Panc1 (cell line): ENCODE data around the gene ZBTB47. TPM values are rescaled to one million over a fixed set of nuclear protein-coding genes. Genes with fewer than 3 reads are reported as not detected.

Experiments used
- ATAC-seq: fragments of 200-7000 bp; cut with Tn5 transposase; 2 replicates; pipeline ENCODE4 v1.9.1; 2020; ENCODE audit warnings: mild to moderate bottlenecking, moderate library complexity
- BruUV-seq: library from RNA; stranded (reverse); fragments of 400-500 nt; replicated peaks from 2 replicates; lab custom pipeline; 2021; lab: Mats Ljungman, UMichigan
- CTCF ChIA-PET: fragments of 300-600 bp; sonication (Branson Sonifier 250); formaldehyde crosslinking; loops from one replicate; lab custom pipeline; 2022; ENCODE audit warnings: antibody characterized with exemption; lab: Charles Lee
- POLR2A ChIA-PET: fragments of 300-600 bp; sonication (Branson Sonifier 250); formaldehyde crosslinking; loops from one replicate; lab custom pipeline; 2022; ENCODE audit warnings: antibody characterized with exemption; lab: Charles Lee
- DNase-seq: peaks from one replicate; pipeline ENCODE4 v3.0.0-alpha.2; 2010; ENCODE audit warnings: low read depth, low spot score
- H3K27ac ChIP-seq: 2 replicates; pipeline ENCODE4 v1.5.1; 2011; ENCODE audit warnings: mild to moderate bottlenecking, low read length, inconsistent platforms
- H3K27me3 ChIP-seq: fragments of 200-500 bp; sonication (Bioruptor generic); 2 replicates; pipeline ENCODE4 v1.6.0; 2014; ENCODE audit warnings: low read length, inconsistent platforms; ENCODE audit not compliant: control insufficient read depth, insufficient read depth
- H3K36me3 ChIP-seq: fragments of 200-500 bp; sonication (Bioruptor generic); 2 replicates; pipeline ENCODE4 v1.5.1; 2014; ENCODE audit warnings: inconsistent platforms, mild to moderate bottlenecking, low read length, moderate library complexity; ENCODE audit not compliant: control insufficient read depth, insufficient read depth
- H3K4me1 ChIP-seq: 2 replicates; pipeline ENCODE4 v1.5.1; 2011; ENCODE audit warnings: inconsistent platforms, mild to moderate bottlenecking, low read length, moderate library complexity; ENCODE audit not compliant: control insufficient read depth, insufficient read depth
- H3K4me3 ChIP-seq, 2 experiments: 2 replicates each; pipeline ENCODE4 v1.5.1; 2011 to 2012; ENCODE audit warnings: low read depth in 2 of 2, low read length in 2 of 2, mild to moderate bottlenecking in 2 of 2, inconsistent platforms in 1 of 2, moderate library complexity in 1 of 2
- H3K9me3 ChIP-seq: fragments of 200-500 bp; sonication (Bioruptor generic); 2 replicates; pipeline ENCODE4 v1.5.1; 2014; ENCODE audit warnings: low read depth, mild to moderate bottlenecking, inconsistent platforms, low read length, moderate library complexity; ENCODE audit not compliant: control insufficient read depth, insufficient read depth
- POLR2AphosphoS5 ChIP-seq: IDR thresholded peaks from 2 replicates; pipeline ENCODE4 v1.6.1; 2012; ENCODE audit warnings: mild to moderate bottlenecking, low read depth, low read length, moderate library complexity
- SIN3A ChIP-seq: IDR thresholded peaks from 2 replicates; pipeline ENCODE4 v1.6.1; 2012; ENCODE audit warnings: low read depth, mild to moderate bottlenecking, low read length, moderate library complexity, borderline replicate concordance; ENCODE audit not compliant: insufficient read depth
- TCF7L2 ChIP-seq: IDR thresholded peaks from 2 replicates; pipeline ENCODE4 v1.6.1; 2011; ENCODE audit warnings: mild to moderate bottlenecking, low read depth, low read length, inconsistent platforms
- in situ Hi-C: cut with HindIII; loops from 2 replicates; pipeline ENCODE4 v1.10.0; 2016; ENCODE audit warnings: low sequenced_read_pairs, low pct_unique_long_range_greater_than_20kb
- intact Hi-C: fragments of 100-400 bp; cut with micrococcal nuclease; formaldehyde crosslinking; loops from one replicate; pipeline ENCODE4 v1.10.0; 2022; ENCODE audit not compliant: unreplicated experiment
- total RNA-seq: library from RNA; stranded (reverse); gene quantifications from one replicate; pipeline ENCODE4 v1.2.1, GENCODE V29; 2021; ENCODE audit not compliant: unreplicated experiment
- TF ChIP-seq, protein P1 (sequence below): fragments of 450-650 bp; IDR thresholded peaks from 2 replicates; pipeline ENCODE4 v1.5.1; 2017; ENCODE audit warnings: mild to moderate bottlenecking
- TF ChIP-seq, protein P2 (sequence below), 2 experiments: IDR thresholded peaks; 2 replicates each; pipeline ENCODE4 v1.6.1; 2011 to 2012; ENCODE audit warnings: low read depth in 2 of 2, control low read depth in 1 of 2, low read length in 1 of 2, mild to moderate bottlenecking in 1 of 2, moderate library complexity in 1 of 2; ENCODE audit not compliant: insufficient read depth in 1 of 2

ZBTB47 gene
- total RNA-seq, 1 experiment from 2014 or later = 3.6 TPM

DNA sequence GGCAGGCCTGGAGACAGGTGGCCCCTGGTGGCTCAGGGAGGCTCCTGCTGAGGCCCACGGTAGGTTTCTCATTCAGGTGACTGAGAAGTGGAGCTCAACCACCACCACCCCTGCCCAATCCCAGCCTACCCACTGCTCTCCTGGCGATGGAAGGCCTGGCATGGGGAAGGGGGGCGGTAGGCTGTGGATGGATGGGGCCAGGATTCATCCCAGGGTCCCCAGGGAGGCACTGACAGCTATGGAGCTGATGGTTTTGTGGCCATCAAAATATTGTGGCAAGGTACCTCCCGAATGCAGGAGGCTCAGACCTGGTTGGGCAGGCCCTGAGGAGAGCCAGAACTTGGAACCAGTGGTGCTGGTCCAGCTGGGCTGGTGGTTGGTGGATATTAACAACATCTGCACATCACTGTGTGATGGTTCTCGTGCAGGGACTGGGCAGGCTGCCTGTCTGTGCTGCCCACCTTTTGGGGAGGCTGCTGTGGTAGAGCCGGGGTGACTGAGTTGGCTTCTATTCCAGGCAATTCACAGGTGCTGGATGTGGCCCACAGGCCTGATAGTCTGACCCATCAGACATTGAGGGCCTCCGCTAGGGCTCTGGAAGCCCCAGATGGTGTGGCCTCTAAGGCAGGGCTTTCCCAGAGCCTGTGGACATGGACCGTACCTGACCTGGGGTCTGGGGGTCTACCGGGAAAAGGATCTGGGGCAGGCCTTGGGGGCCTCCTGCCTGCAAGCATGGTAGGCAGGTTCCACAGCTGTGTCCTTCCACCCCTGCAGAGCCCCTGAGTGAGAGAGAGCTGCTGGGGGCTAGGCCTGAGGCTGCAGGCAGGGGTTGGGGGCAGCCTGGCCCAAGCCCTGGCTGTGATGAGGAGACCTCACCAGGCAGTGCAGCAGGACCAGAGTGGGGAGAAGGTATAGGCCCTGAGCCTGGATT is 3.4 kb downstream of the ZBTB47 start:
- Histone ChIP-seq H3K36me3 (no peaks in the 10 kb centered on the region), H3K27me3 (no peaks in the 10 kb centered on the region), H3K27ac (no peak overlapping the region), H3K9me3 (no peaks in the 10 kb centered on the region), H3K4me1 (peaks cover 11% of the 10 kb centered on the region), H3K4me3 (no peak overlapping the region)
- ChIA-PET POLR2A (no interaction called here), CTCF (no interaction called here)
- in situ Hi-C loops (no loop called here), intact Hi-C loops (no loop called here)
- BruUV-seq = no TSS peak
- TF ChIP-seq SIN3A (no peak), TCF7L2 (no peak), POLR2AphosphoS5 (no peak)
- TF ChIP-seq, protein P1, sequence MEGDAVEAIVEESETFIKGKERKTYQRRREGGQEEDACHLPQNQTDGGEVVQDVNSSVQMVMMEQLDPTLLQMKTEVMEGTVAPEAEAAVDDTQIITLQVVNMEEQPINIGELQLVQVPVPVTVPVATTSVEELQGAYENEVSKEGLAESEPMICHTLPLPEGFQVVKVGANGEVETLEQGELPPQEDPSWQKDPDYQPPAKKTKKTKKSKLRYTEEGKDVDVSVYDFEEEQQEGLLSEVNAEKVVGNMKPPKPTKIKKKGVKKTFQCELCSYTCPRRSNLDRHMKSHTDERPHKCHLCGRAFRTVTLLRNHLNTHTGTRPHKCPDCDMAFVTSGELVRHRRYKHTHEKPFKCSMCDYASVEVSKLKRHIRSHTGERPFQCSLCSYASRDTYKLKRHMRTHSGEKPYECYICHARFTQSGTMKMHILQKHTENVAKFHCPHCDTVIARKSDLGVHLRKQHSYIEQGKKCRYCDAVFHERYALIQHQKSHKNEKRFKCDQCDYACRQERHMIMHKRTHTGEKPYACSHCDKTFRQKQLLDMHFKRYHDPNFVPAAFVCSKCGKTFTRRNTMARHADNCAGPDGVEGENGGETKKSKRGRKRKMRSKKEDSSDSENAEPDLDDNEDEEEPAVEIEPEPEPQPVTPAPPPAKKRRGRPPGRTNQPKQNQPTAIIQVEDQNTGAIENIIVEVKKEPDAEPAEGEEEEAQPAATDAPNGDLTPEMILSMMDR = no peak
- TF ChIP-seq, protein P2, sequence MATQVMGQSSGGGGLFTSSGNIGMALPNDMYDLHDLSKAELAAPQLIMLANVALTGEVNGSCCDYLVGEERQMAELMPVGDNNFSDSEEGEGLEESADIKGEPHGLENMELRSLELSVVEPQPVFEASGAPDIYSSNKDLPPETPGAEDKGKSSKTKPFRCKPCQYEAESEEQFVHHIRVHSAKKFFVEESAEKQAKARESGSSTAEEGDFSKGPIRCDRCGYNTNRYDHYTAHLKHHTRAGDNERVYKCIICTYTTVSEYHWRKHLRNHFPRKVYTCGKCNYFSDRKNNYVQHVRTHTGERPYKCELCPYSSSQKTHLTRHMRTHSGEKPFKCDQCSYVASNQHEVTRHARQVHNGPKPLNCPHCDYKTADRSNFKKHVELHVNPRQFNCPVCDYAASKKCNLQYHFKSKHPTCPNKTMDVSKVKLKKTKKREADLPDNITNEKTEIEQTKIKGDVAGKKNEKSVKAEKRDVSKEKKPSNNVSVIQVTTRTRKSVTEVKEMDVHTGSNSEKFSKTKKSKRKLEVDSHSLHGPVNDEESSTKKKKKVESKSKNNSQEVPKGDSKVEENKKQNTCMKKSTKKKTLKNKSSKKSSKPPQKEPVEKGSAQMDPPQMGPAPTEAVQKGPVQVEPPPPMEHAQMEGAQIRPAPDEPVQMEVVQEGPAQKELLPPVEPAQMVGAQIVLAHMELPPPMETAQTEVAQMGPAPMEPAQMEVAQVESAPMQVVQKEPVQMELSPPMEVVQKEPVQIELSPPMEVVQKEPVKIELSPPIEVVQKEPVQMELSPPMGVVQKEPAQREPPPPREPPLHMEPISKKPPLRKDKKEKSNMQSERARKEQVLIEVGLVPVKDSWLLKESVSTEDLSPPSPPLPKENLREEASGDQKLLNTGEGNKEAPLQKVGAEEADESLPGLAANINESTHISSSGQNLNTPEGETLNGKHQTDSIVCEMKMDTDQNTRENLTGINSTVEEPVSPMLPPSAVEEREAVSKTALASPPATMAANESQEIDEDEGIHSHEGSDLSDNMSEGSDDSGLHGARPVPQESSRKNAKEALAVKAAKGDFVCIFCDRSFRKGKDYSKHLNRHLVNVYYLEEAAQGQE (IDR thresholded peaks at IDR 0.05; ENCODE audit: insufficient read depth in 1 of 2, low read depth in 2 of 2, low read length in 1 of 2) = no peak
- ATAC-seq (no peak), DNase-seq (no peak)

DNA sequence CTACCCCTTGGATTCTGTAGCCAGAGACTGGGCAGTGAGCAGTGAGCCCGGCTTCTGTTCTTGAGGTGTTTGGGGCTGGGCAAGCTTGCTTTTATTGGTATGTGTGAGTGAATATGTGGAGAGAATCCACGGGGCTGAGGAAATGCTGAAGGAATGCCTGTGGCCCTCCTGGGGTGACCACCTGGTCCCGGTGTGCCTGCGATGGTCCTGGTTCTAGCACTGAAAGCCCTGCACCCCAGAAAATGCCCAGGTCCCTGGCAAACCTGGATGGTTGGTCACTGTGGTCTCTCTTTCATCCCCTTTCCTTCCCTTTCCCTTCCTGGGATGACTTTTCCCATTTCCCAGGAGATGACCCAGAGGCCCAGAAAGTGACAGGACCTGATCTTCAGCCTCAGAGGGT is 4.2 kb downstream of the ZBTB47 start:
- in situ Hi-C loops = no loop called here
- intact Hi-C loops = no loop called here

More for the DNA sequence above, 4.2 kb downstream of the ZBTB47 start:
- POLR2A ChIA-PET = no interaction called here
- DNase-seq (no peak), ATAC-seq (no peak)
- no peak overlapping the region for H3K4me3 ChIP-seq
- TF ChIP-seq POLR2AphosphoS5 = no peak
- TF ChIP-seq SIN3A = no peak
- no peak for TF ChIP-seq TCF7L2
- TF ChIP-seq, protein P1 = no peak
- TF ChIP-seq, protein P2 (IDR thresholded peaks at IDR 0.05; ENCODE audit: insufficient read depth in 1 of 2, low read depth in 2 of 2, low read length in 1 of 2) = no peak
- H3K9me3 ChIP-seq = no peaks in the 10 kb centered on the region
- peaks cover 8% of the 10 kb centered on the region for H3K4me1 ChIP-seq
- no peak overlapping the region for H3K27ac ChIP-seq
- H3K27me3 ChIP-seq = no peaks in the 10 kb centered on the region
- H3K36me3 ChIP-seq = no peaks in the 10 kb centered on the region
- BruUV-seq = no TSS peak
- CTCF ChIA-PET = no interaction called here
